Thyroid gland (tissue), 4 donors: Measurements from ENCODE around the gene TCEANC. TPM values are rescaled to one million over a fixed set of nuclear protein-coding genes. Genes with fewer than 3 reads are reported as not detected.

Experiments
- DNase-seq, 2 donors: peaks; one replicate each; pipeline ENCODE4 v3.0.0-alpha.2; 2019
- H3K27ac ChIP-seq, 3 donors: fragments of 200-600 bp; sonication (generic); 1 replicate in 2 of 3; 2 replicates in 1 of 3; pipeline ENCODE4 v1.5.1; 2016 to 2019; ENCODE audit warnings: mild to moderate bottlenecking in 1 of 3, moderate library complexity in 1 of 3
- H3K27me3 ChIP-seq: fragments of 200-600 bp; sonication (generic); one replicate; pipeline ENCODE4 v1.5.1; 2019
- H3K36me3 ChIP-seq, 2 donors: fragments of 200-600 bp; sonication (generic); one replicate each; pipeline ENCODE4 v1.5.1; 2016 to 2019
- H3K4me1 ChIP-seq, 2 donors: fragments of 200-600 bp; sonication (generic); one replicate each; pipeline ENCODE4 v1.5.1; 2017 to 2019
- H3K4me3 ChIP-seq, 3 donors: fragments of 200-600 bp; sonication (generic); replicated peaks in 1 of 3; 1 replicate in 2 of 3; 2 replicates in 1 of 3; pipeline ENCODE4 v1.5.1; 2016; ENCODE audit warnings: mild to moderate bottlenecking in 1 of 3
- H3K9me3 ChIP-seq: fragments of 200-600 bp; sonication (generic); one replicate; pipeline ENCODE4 v1.5.1; 2017
- CTCF ChIP-seq, 6 experiments: fragments of 200-600 bp in 3 of 6; fragments of 450-650 bp in 3 of 6; sonication (generic) in 3 of 6; IDR thresholded peaks; one replicate each; pipeline ENCODE4 v1.5.1; 2016 to 2019; ENCODE audit warnings: antibody characterized with exemption in 6 of 6, mild to moderate bottlenecking in 2 of 6, inconsistent platforms in 1 of 6, moderate library complexity in 1 of 6
- POLR2A ChIP-seq, 2 donors: fragments of 450-650 bp; IDR thresholded peaks; one replicate each; pipeline ENCODE4 v1.6.1; 2017; ENCODE audit warnings: antibody characterized with exemption in 2 of 2, mild to moderate bottlenecking in 2 of 2, moderate library complexity in 1 of 2
- WGBS, 2 donors: methylation state at CpG; one replicate each; pipeline ENCODE4 v1.1.5; 2017; 5-methylcytosine and 5-hydroxymethylcytosine counted together
- intact Hi-C: fragments of 100-400 bp; cut with DNase I; formaldehyde crosslinking; loops from one replicate; pipeline ENCODE4 v1.15.1; 2023
- total RNA-seq, 4 donors: library from RNA; depleted of rRNA; stranded (reverse); fragments of >200 nt; gene quantifications; one replicate each; pipeline ENCODE4 v1.2.3, GENCODE V29; 2016

TCEANC gene
- total RNA-seq = 1 to 10 TPM; 4.5 to 8.6 (median 6.4) TPM

- Histone ChIP-seq H3K36me3 (no peaks in the 10 kb centered on the region), H3K4me3 (peak within 1 kb of the TSS; percentile 39 to 62 (median 50)), H3K4me1 (peaks cover 5 to 11% of the 10 kb centered on the region in 2 donors), H3K9me3 (no peaks in the 10 kb centered on the region), H3K27me3 (no peaks in the 10 kb centered on the region), H3K27ac (peak within 1 kb of the TSS; percentile 74 to 90 (median 88))
- peak; percentile 95 for DNase-seq
- 0% methylated on average over 7 to 15 of the region's 54 CpGs for WGBS, 2 donors
- TF ChIP-seq CTCF (IDR thresholded peaks at IDR 0.05) (no peak), POLR2A (IDR thresholded peaks at IDR 0.05) (peak; percentile 14 to 81)
- intact Hi-C loops = no loop called here
Observed at GRCh38 chrX:13652850-13653693, at the start of gene TCEANC. TCEANC (plus strand) TSS chrX:13653141; CDS start chrX:13662509, 9,368 bp downstream.

GRCh38 chrX:13605611-13606010 is 47.3 kb upstream of the TCEANC start:
- Histone ChIP-seq H3K27me3 (peaks cover 4% of the 10 kb centered on the region), H3K4me3 (no peak overlapping the region), H3K36me3 (no peaks in the 10 kb centered on the region), H3K9me3 (no peaks in the 10 kb centered on the region), H3K27ac (no peak overlapping the region), H3K4me1 (no peaks in the 10 kb centered on the region)
- intact Hi-C loops = no loop called here
- 93 to 94% methylated on average over 1 of the region's 1 CpG for WGBS, 2 donors
- no peak for DNase-seq
- no peak for TF ChIP-seq CTCF (IDR thresholded peaks at IDR 0.05)
- TF ChIP-seq POLR2A (IDR thresholded peaks at IDR 0.05) = no peak

- Histone ChIP-seq H3K27ac (no peak overlapping the region), H3K36me3 (no peaks in the 10 kb centered on the region), H3K4me3 (no peak overlapping the region), H3K9me3 (no peaks in the 10 kb centered on the region), H3K27me3 (peaks cover 4% of the 10 kb centered on the region), H3K4me1 (no peaks in the 10 kb centered on the region)
- TF ChIP-seq CTCF (IDR thresholded peaks at IDR 0.05) = no peak
- no peak for DNase-seq
- WGBS, 2 donors = 77 to 81% methylated on average over 5 to 6 of the region's 6 CpGs
- intact Hi-C loops = no loop called here
Observed at GRCh38 chrX:13607331-13607995, 45.5 kb upstream of the TCEANC start.

- Histone ChIP-seq H3K4me1 (no peaks in the 10 kb centered on the region), H3K4me3 (no peak overlapping the region), H3K27me3 (no peaks in the 10 kb centered on the region), H3K36me3 (no peaks in the 10 kb centered on the region), H3K9me3 (no peaks in the 10 kb centered on the region), H3K27ac (no peak overlapping the region)
- no peak for DNase-seq
- intact Hi-C loops = no loop called here
- TF ChIP-seq POLR2A (IDR thresholded peaks at IDR 0.05) (no peak), CTCF (IDR thresholded peaks at IDR 0.05) (no peak)
- WGBS, 2 donors = 68 to 76% methylated on average over 2 of the region's 2 CpGs
Observed at GRCh38 chrX:13607996-13608365, 45.0 kb upstream of the TCEANC start.

- Histone ChIP-seq H3K27ac (no peak overlapping the region), H3K27me3 (no peaks in the 10 kb centered on the region), H3K9me3 (no peaks in the 10 kb centered on the region), H3K36me3 (no peaks in the 10 kb centered on the region), H3K4me3 (no peak overlapping the region), H3K4me1 (no peaks in the 10 kb centered on the region)
- intact Hi-C loops = no loop called here
- no peak for DNase-seq
- TF ChIP-seq CTCF (IDR thresholded peaks at IDR 0.05) (no peak), POLR2A (IDR thresholded peaks at IDR 0.05) (no peak)
Observed at GRCh38 chrX:13614154-13614553, 38.8 kb upstream of the TCEANC start.
